ENCODE measurements around the gene TMEM87A. TPM values are rescaled to one million over a fixed set of nuclear protein-coding genes. Genes with fewer than 3 reads are reported as not detected.

TMEM87A gene
- total and polyA plus RNA-seq, 2 of the 8 experiments (the other 6 are each of a cell fraction or from before 2014, with no cell fraction given), result 15.2 to 33.1 TPM

DNA sequence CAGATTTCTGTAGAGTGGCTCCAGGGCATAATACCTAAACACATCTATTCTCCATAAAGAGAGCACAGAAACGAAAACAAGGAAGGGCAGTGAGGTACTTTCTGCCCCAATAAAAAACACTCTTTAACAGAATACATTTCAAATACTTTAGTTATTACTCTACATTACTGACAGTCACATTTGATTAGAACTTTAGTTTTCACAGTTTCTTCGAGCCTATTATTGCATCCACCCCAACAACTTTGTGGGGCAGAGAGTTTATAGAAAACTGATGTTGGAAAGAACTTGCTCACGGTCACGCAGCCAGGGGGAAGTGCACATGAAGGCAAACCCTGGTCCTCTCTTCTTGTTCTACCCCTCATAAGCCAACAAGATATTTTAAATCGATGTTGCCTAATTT, 74.1 kb downstream of the TMEM87A start:
- no peak overlapping the region for H3K18ac ChIP-seq (ENCODE audit: extremely low read depth, low read length)
- 85% methylated on average over 5 of the region's 5 CpGs; no CpG with 5 or more reads in 1 of the 2 experiments for WGBS, 2 experiments (ENCODE audit: extremely low coverage in 1 of 2, insufficient coverage in 1 of 2, insufficient read length in 1 of 2, insufficient replicate concordance in 2 of 2, low coverage in 1 of 2, low lambda C conversion rate in 2 of 2, missing lambda C conversion rate in 1 of 2)
- H3K27me3 ChIP-seq (replicated peaks in 1 of 4; ENCODE audit: control insufficient read depth in 3 of 4, extremely low read depth in 1 of 4, insufficient read depth in 3 of 4, low read length in 3 of 4), result no peaks in the 10 kb centered on the region
- H2BK20ac ChIP-seq (ENCODE audit: low read length), result no peak overlapping the region
- H2AK5ac ChIP-seq (ENCODE audit: low read depth, low read length), result no peak overlapping the region
- no peak overlapping the region for H3K4ac ChIP-seq (replicated peaks; ENCODE audit: insufficient read length, low read depth, low read length)
- H3K14ac ChIP-seq (ENCODE audit: insufficient read length), result no peak overlapping the region
- no peaks in the 10 kb centered on the region; a peak in 1 of 4 replicates for H3K79me2 ChIP-seq (ENCODE audit: control insufficient read depth in 1 of 2, insufficient read depth in 2 of 2, low read length in 2 of 2)
- no peak overlapping the region for H3K4me2 ChIP-seq (ENCODE audit: insufficient read depth in 1 of 2, low read depth in 2 of 2, low read length in 2 of 2)
- FAIRE-seq (no peak), DNase-seq (ENCODE audit: low read depth in 1 of 2, low spot score in 2 of 2) (no peak)
- no peak overlapping the region for H4K5ac ChIP-seq (ENCODE audit: insufficient read length, low read depth, low read length)
- H4K91ac ChIP-seq (replicated peaks; ENCODE audit: insufficient read length, low read length), result no peak overlapping the region
- H2BK15ac ChIP-seq (ENCODE audit: low read length), result no peak overlapping the region
- no peak overlapping the region for H3K56ac ChIP-seq (replicated peaks; ENCODE audit: insufficient read length, low read depth, low read length)
- H3K27ac ChIP-seq (ENCODE audit: low read depth, low read length), result no peak overlapping the region
- no peak overlapping the region for H2AFZ ChIP-seq (ENCODE audit: low read length)
- H3K23me2 ChIP-seq (ENCODE audit: low read depth, low read length), result no peaks in the 10 kb centered on the region
- H2BK120ac ChIP-seq (replicated peaks; ENCODE audit: low read depth, low read length), result no peak overlapping the region
- H3K36me3 ChIP-seq (ENCODE audit: control insufficient read depth in 2 of 4, insufficient read depth in 4 of 4, low read length in 3 of 4), result peaks cover 0 to 10% (median 0%) of the 10 kb centered on the region in 4 experiments; a peak in 2 of 8 replicates
- H3K23ac ChIP-seq (ENCODE audit: insufficient read length), result no peak overlapping the region
- no peak overlapping the region for H2BK12ac ChIP-seq (ENCODE audit: low read depth, low read length)
- no peak overlapping the region for H3K9ac ChIP-seq (replicated peaks in 1 of 4; ENCODE audit: extremely low read depth in 1 of 4, low read depth in 3 of 4, low read length in 3 of 4)
- H3K4me3 ChIP-seq (ENCODE audit: extremely low read depth in 1 of 4, insufficient read depth in 2 of 4, low read depth in 3 of 4, low read length in 4 of 4), result no peak overlapping the region
- no peak overlapping the region for H4K8ac ChIP-seq (ENCODE audit: extremely low read depth, insufficient read depth, low read length)
- H2BK5ac ChIP-seq (ENCODE audit: low read depth, low read length), result no peak overlapping the region
- H3K79me1 ChIP-seq (ENCODE audit: low read depth, low read length), result no peaks in the 10 kb centered on the region
- H3K4me1 ChIP-seq (replicated peaks in 1 of 4; ENCODE audit: control insufficient read depth in 3 of 4, insufficient read depth in 4 of 4, low read length in 3 of 4), result no peaks in the 10 kb centered on the region
- ChIA-PET POLR2A (ENCODE audit: partially characterized antibody) (interaction anchor here (2.3 kb wide), 1 partner anchor 9 kb away, joined by 10 read pairs; the partner anchor contains the start of gene VPS39), CTCF (ENCODE audit: partially characterized antibody) (interaction anchor here (1.3 kb wide), 1 partner anchor 16 kb away, joined by 3 read pairs; no protein-coding TSS in a partner anchor)
- TF ChIP-seq JUN (IDR thresholded peaks at IDR 0.05; ENCODE audit: low read depth, low read length) (no peak), HDAC2 (IDR thresholded peaks at IDR 0.05; ENCODE audit: borderline replicate concordance in 1 of 2, low read depth in 2 of 2, low read length in 2 of 2) (no peak), SRF (IDR thresholded peaks at IDR 0.05; ENCODE audit: low read depth, low read length) (no peak), CHD2 (IDR thresholded peaks at IDR 0.05; ENCODE audit: low read length) (no peak), RNF2 (IDR thresholded peaks at IDR 0.05; ENCODE audit: borderline replicate concordance, low read depth, low read length, missing control alignments, poor library complexity, severe bottlenecking) (no peak), JUND (IDR thresholded peaks at IDR 0.05; ENCODE audit: low read length) (no peak), SP4 (IDR thresholded peaks at IDR 0.05; ENCODE audit: low read length) (no peak), TBP (IDR thresholded peaks at IDR 0.05; ENCODE audit: low read depth, low read length) (no peak), GABPA (IDR thresholded peaks at IDR 0.05; ENCODE audit: borderline replicate concordance, insufficient read depth, low read length) (no peak), CEBPB (IDR thresholded peaks at IDR 0.05; ENCODE audit: low read depth, low read length) (no peak), YY1 (IDR thresholded peaks at IDR 0.05; ENCODE audit: low read depth, low read length) (no peak), MAFK (IDR thresholded peaks at IDR 0.05; ENCODE audit: low read depth, low read length) (no peak)
- H4K20me1 ChIP-seq (replicated peaks in 1 of 2; ENCODE audit: control insufficient read depth in 1 of 2, insufficient read depth in 2 of 2, low read length in 2 of 2), result peaks cover 0 to 3% of the 10 kb centered on the region in 2 experiments
- no peaks in the 10 kb centered on the region for H3K9me3 ChIP-seq (ENCODE audit: insufficient read depth in 2 of 2, low read depth in 1 of 2, low read length in 1 of 2)
